ENCODE data around the gene DRD3. TPM values are rescaled to one million over a fixed set of nuclear protein-coding genes. Genes with fewer than 3 reads are reported as not detected.

DRD3 gene
- total RNA-seq, 4 donors from 2014 or later, result not detected

GRCh38 chr3:114171677-114172076 is 7.2 kb downstream of the DRD3 start:
- Histone ChIP-seq H3K27ac (no peak overlapping the region), H3K4me3 (no peak overlapping the region), H3K9me3 (no peaks in the 10 kb centered on the region), H3K27me3 (no peaks in the 10 kb centered on the region), H3K4me1 (no peaks in the 10 kb centered on the region), H3K36me3 (no peaks in the 10 kb centered on the region)
- TF ChIP-seq POLR2AphosphoS5 (IDR thresholded peaks at IDR 0.05) (no peak), POLR2A (IDR thresholded peaks at IDR 0.05) (no peak), EP300 (IDR thresholded peaks at IDR 0.05) (no peak), CTCF (IDR thresholded peaks at IDR 0.05) (no peak)
- WGBS, 2 donors (ENCODE audit: low coverage in 1 of 2), result 80 to 83% methylated on average over 1 of the region's 7 CpGs
- no peak for ATAC-seq

GRCh38 chr3:114168150-114168549 is 10.7 kb downstream of the DRD3 start:
- Histone ChIP-seq H3K27me3 (no peaks in the 10 kb centered on the region), H3K4me3 (no peak overlapping the region), H3K36me3 (no peaks in the 10 kb centered on the region), H3K27ac (no peak overlapping the region), H3K4me1 (no peaks in the 10 kb centered on the region), H3K9me3 (no peaks in the 10 kb centered on the region)
- no peak for ATAC-seq
- no peak for TF ChIP-seq CTCF (IDR thresholded peaks at IDR 0.05)
- TF ChIP-seq EP300 (IDR thresholded peaks at IDR 0.05), result no peak
- no peak for TF ChIP-seq POLR2AphosphoS5 (IDR thresholded peaks at IDR 0.05)
- no peak for TF ChIP-seq POLR2A (IDR thresholded peaks at IDR 0.05)
- 16 to 45% methylated on average over 2 of the region's 2 CpGs for WGBS, 2 donors (ENCODE audit: low coverage in 1 of 2)

GRCh38 chr3:114157321-114157720 is 21.5 kb downstream of the DRD3 start:
- no peak for ATAC-seq
- TF ChIP-seq POLR2AphosphoS5 (IDR thresholded peaks at IDR 0.05) (no peak), CTCF (IDR thresholded peaks at IDR 0.05) (no peak), EP300 (IDR thresholded peaks at IDR 0.05) (no peak), POLR2A (IDR thresholded peaks at IDR 0.05) (no peak)
- H3K4me1 ChIP-seq, result peaks cover 0 to 8% (median 0%) of the 10 kb centered on the region in 3 donors
- no peaks in the 10 kb centered on the region for H3K36me3 ChIP-seq
- no peak overlapping the region for H3K27ac ChIP-seq
- H3K9me3 ChIP-seq, result no peaks in the 10 kb centered on the region
- H3K27me3 ChIP-seq, result peaks cover 3% of the 10 kb centered on the region
- H3K4me3 ChIP-seq, result no peak overlapping the region
- 80 to 88% methylated on average over 1 of the region's 1 CpG for WGBS, 2 donors (ENCODE audit: low coverage in 1 of 2)

GRCh38 chr3:114155370-114155821 is 23.5 kb downstream of the DRD3 start:
- Histone ChIP-seq H3K36me3 (no peaks in the 10 kb centered on the region), H3K27me3 (peaks cover 3% of the 10 kb centered on the region), H3K4me1 (peaks cover 0 to 12% (median 0%) of the 10 kb centered on the region in 3 donors), H3K9me3 (no peaks in the 10 kb centered on the region), H3K27ac (no peak overlapping the region), H3K4me3 (no peak overlapping the region)
- ATAC-seq, result no peak
- TF ChIP-seq CTCF (IDR thresholded peaks at IDR 0.05) (peak in 1 of 4 experiments; percentile 39), POLR2A (IDR thresholded peaks at IDR 0.05) (no peak)
- 77 to 92% methylated on average over 6 of the region's 9 CpGs for WGBS, 2 donors (ENCODE audit: low coverage in 1 of 2)

GRCh38 chr3:114154321-114154821 is 24.5 kb downstream of the DRD3 start:
- no peak overlapping the region for H3K4me3 ChIP-seq
- 0 to 60% methylated on average over 1 of the region's 6 CpGs for WGBS, 2 donors (ENCODE audit: low coverage in 1 of 2)
- ATAC-seq, result no peak
- H3K36me3 ChIP-seq, result no peaks in the 10 kb centered on the region
- TF ChIP-seq CTCF (IDR thresholded peaks at IDR 0.05), result no peak
- TF ChIP-seq EP300 (IDR thresholded peaks at IDR 0.05), result no peak
- no peak for TF ChIP-seq POLR2AphosphoS5 (IDR thresholded peaks at IDR 0.05)
- no peak for TF ChIP-seq POLR2A (IDR thresholded peaks at IDR 0.05)
- H3K4me1 ChIP-seq, result peaks cover 0 to 12% (median 0%) of the 10 kb centered on the region in 3 donors
- H3K9me3 ChIP-seq, result no peaks in the 10 kb centered on the region
- H3K27me3 ChIP-seq, result no peaks in the 10 kb centered on the region
- no peak overlapping the region for H3K27ac ChIP-seq
